Esophagus (tissue), 2 donors: ENCODE data around the gene CFD. TPM values are rescaled to one million over a fixed set of nuclear protein-coding genes. Genes with fewer than 3 reads are reported as not detected.

Experiments used
- H3K27ac ChIP-seq, 2 donors: one replicate each; pipeline ENCODE4 v1.5.1; 2013; ENCODE audit warnings: low read depth in 2 of 2, mild to moderate bottlenecking in 2 of 2, inconsistent platforms in 1 of 2, low read length in 1 of 2, moderate library complexity in 1 of 2
- H3K27me3 ChIP-seq, 2 donors: one replicate each; pipeline ENCODE4 v1.6.1; 2013; ENCODE audit warnings: low read length in 2 of 2, control low read depth in 1 of 2, mild to moderate bottlenecking in 1 of 2; ENCODE audit not compliant: insufficient read depth in 2 of 2, control insufficient read depth in 1 of 2
- H3K36me3 ChIP-seq, 2 donors: one replicate each; pipeline ENCODE4 v1.6.1; 2013; ENCODE audit warnings: low read length in 1 of 2; ENCODE audit not compliant: control insufficient read depth in 2 of 2, insufficient read depth in 2 of 2
- H3K4me1 ChIP-seq, 2 donors: one replicate each; pipeline ENCODE4 v1.6.1; 2013; ENCODE audit warnings: low read length in 1 of 2; ENCODE audit not compliant: control insufficient read depth in 2 of 2, insufficient read depth in 2 of 2
- H3K4me3 ChIP-seq, 2 donors: one replicate each; pipeline ENCODE4 v1.5.1; 2013; ENCODE audit warnings: low read length in 2 of 2, mild to moderate bottlenecking in 2 of 2, low read depth in 1 of 2, moderate library complexity in 1 of 2
- H3K9me3 ChIP-seq, 2 donors: one replicate each; pipeline ENCODE4 v1.6.1; 2013; ENCODE audit warnings: mild to moderate bottlenecking in 2 of 2, low read depth in 1 of 2, low read length in 1 of 2, moderate library complexity in 1 of 2; ENCODE audit not compliant: control insufficient read depth in 2 of 2, insufficient read depth in 1 of 2
- WGBS, 2 donors: extraction: QIAGEN DNeasy Blood & Tissue Kit; methylation state at CpG; one replicate each; pipeline ENCODE4 v1.1.7; 2013; 5-methylcytosine and 5-hydroxymethylcytosine counted together
- polyA plus RNA-seq, 2 donors: library from polyadenylated mRNA; stranded (reverse); fragments of 200-250 nt; gene quantifications; one replicate each; pipeline ENCODE4 v1.2.3, GENCODE V29; 2013
- donor health status: healthy with polysubstance abuse.
- donor health status: Bipolar disorder and iron deficiency.

CFD gene
- polyA plus RNA-seq, 2 donors = 32.6 to 95.2 TPM

- peaks cover 0 to 2% of the 10 kb centered on the region in 2 donors for H3K36me3 ChIP-seq
- H3K27me3 ChIP-seq = no peaks in the 10 kb centered on the region
- WGBS, 2 donors = 81 to 84% methylated on average over 54 of the region's 54 CpGs
- H3K4me1 ChIP-seq = peaks cover 0 to 7% of the 10 kb centered on the region in 2 donors
- no peaks in the 10 kb centered on the region for H3K9me3 ChIP-seq
- peak overlapping the region; percentile 21 to 27 for H3K27ac ChIP-seq
- H3K4me3 ChIP-seq = peak overlapping the region; percentile 16 to 85
Measured at GRCh38 chr19:911197-912033, 52.0 kb downstream of the CFD start.

GRCh38 chr19:912181-913079 is 53.0 kb downstream of the CFD start:
- H3K4me3 ChIP-seq = peak overlapping the region; percentile 67 to 85
- peaks cover 6 to 12% of the 10 kb centered on the region in 2 donors for H3K4me1 ChIP-seq
- peaks cover 0 to 2% of the 10 kb centered on the region in 2 donors for H3K36me3 ChIP-seq
- no peaks in the 10 kb centered on the region for H3K9me3 ChIP-seq
- peaks cover 0 to 6% of the 10 kb centered on the region in 2 donors for H3K27me3 ChIP-seq
- 3 to 4% methylated on average over 50 to 59 of the region's 69 CpGs for WGBS, 2 donors
- H3K27ac ChIP-seq = peak overlapping the region; percentile 88 to 92

Other genes starting within 250 kb of the CFD start
- gene POLRMT, start 226.1 kb upstream of the CFD start, polyA plus RNA-seq = 10 to 100 TPM; 35.6 to 56.1 TPM
- under 1 TPM; 0.53 to 0.86 TPM for gene FGF22, start 219.8 kb upstream of the CFD start, polyA plus RNA-seq
- 10 to 100 TPM; 38.4 to 61.5 TPM for gene RNF126, start 196.4 kb upstream of the CFD start, polyA plus RNA-seq
- gene FSTL3, start 183.3 kb upstream of the CFD start, polyA plus RNA-seq = 1 to 10 TPM; 5.9 to 7.8 TPM
- not detected for gene PRSS57, start 164.2 kb upstream of the CFD start, polyA plus RNA-seq
- 1 to 10 TPM; 4.8 to 7.6 TPM for gene PALM, start 150.7 kb upstream of the CFD start, polyA plus RNA-seq
- under 1 TPM; 0.08 to 0.11 TPM for gene MISP, start 108.6 kb upstream of the CFD start, polyA plus RNA-seq
- gene PTBP1, start 62.2 kb upstream of the CFD start, polyA plus RNA-seq = 10 to 100 TPM; 90.6 to 98.3 TPM
- gene PLPPR3, start 37.7 kb upstream of the CFD start, polyA plus RNA-seq = not detected
- not detected for gene AZU1, start 31.8 kb upstream of the CFD start, polyA plus RNA-seq
- not detected for gene PRTN3, start 18.7 kb upstream of the CFD start, polyA plus RNA-seq
- under 1 TPM; 0.24 to 0.68 TPM for gene ELANE, start 7.4 kb upstream of the CFD start, polyA plus RNA-seq
- 10 to 100 TPM; 33.0 to 46.2 TPM for gene MED16, start 33.5 kb downstream of the CFD start, polyA plus RNA-seq
- not detected for gene RNU6-9, start 33.8 kb downstream of the CFD start, polyA plus RNA-seq
- gene R3HDM4, start 53.6 kb downstream of the CFD start, polyA plus RNA-seq = 10 to 100 TPM; 66.1 to 84.8 TPM
- under 1 TPM in 1 of 2 donors, not detected in 1; 0.01 TPM for gene KISS1R, start 57.7 kb downstream of the CFD start, polyA plus RNA-seq
- 1 to 10 TPM; 1.3 to 5.2 TPM for gene ARID3A, start 66.4 kb downstream of the CFD start, polyA plus RNA-seq
- 10 to 100 TPM; 36.2 to 44.8 TPM for gene WDR18, start 124.7 kb downstream of the CFD start, polyA plus RNA-seq
- under 1 TPM; 0.01 to 0.04 TPM for gene GRIN3B, start 140.8 kb downstream of the CFD start, polyA plus RNA-seq
- gene TMEM259, start 161.5 kb downstream of the CFD start, polyA plus RNA-seq = 100 to 1,000 TPM; 142 to 238 TPM
- gene RNU6-2, start 161.9 kb downstream of the CFD start, polyA plus RNA-seq = not detected
- 100 to 1,000 TPM in 1 of 2 donors, 10 to 100 TPM in 1; 84.4 to 106 TPM for gene CNN2, start 166.9 kb downstream of the CFD start, polyA plus RNA-seq
- 10 to 100 TPM; 11.4 to 26.4 TPM for gene ABCA7, start 180.4 kb downstream of the CFD start, polyA plus RNA-seq
- 10 to 100 TPM in 1 of 2 donors, 1 to 10 TPM in 1; 8.9 to 17.7 TPM for gene ARHGAP45, start 207.5 kb downstream of the CFD start, polyA plus RNA-seq
- 100 to 1,000 TPM in 1 of 2 donors, 10 to 100 TPM in 1; 77.9 to 162 TPM for gene POLR2E, start 235.7 kb downstream of the CFD start, polyA plus RNA-seq
- gene GPX4, start 244.3 kb downstream of the CFD start, polyA plus RNA-seq = 100 to 1,000 TPM; 271 to 294 TPM